GM23338 (cell line): ENCODE results near the gene CEP170B. TPM values are rescaled to one million over a fixed set of nuclear protein-coding genes. Genes with fewer than 3 reads are reported as not detected.

Source experiments
- ATAC-seq: fragments of 200-7000 bp; cut with Tn5 transposase; 3 replicates; pipeline ENCODE4 v1.9.1; 2020
- DNase-seq: peaks from one replicate; pipeline ENCODE4 v3.0.0-alpha.2; 2015; ENCODE audit warnings: low spot score
- H2AFZ ChIP-seq: fragments of 200-600 bp; sonication (generic); 2 replicates; pipeline ENCODE4 v1.8.0; 2016; ENCODE audit warnings: antibody characterized with exemption, mild to moderate bottlenecking, moderate library complexity
- H3F3A ChIP-seq: fragments of 200-600 bp; sonication (generic); replicated peaks from 2 replicates; pipeline ENCODE4 v1.8.0; 2017; ENCODE audit warnings: antibody characterized with exemption, mixed run types, low read depth
- H3K27ac ChIP-seq: fragments of 200-600 bp; sonication (generic); 2 replicates; pipeline ENCODE4 v1.6.1; 2016; ENCODE audit warnings: low read depth
- H3K27me3 ChIP-seq: fragments of 200-600 bp; sonication (generic); 2 replicates; pipeline ENCODE4 v1.8.0; 2016; ENCODE audit warnings: mild to moderate bottlenecking, mixed run types, moderate library complexity; ENCODE audit not compliant: insufficient read depth
- H3K36me3 ChIP-seq: fragments of 200-600 bp; sonication (generic); 2 replicates; pipeline ENCODE4 v1.8.0; 2016; ENCODE audit warnings: mild to moderate bottlenecking; ENCODE audit not compliant: insufficient read depth
- H3K4me1 ChIP-seq: fragments of 200-600 bp; sonication (generic); 2 replicates; pipeline ENCODE4 v1.8.0; 2016; ENCODE audit warnings: mild to moderate bottlenecking, moderate library complexity; ENCODE audit not compliant: insufficient read depth
- H3K4me2 ChIP-seq: fragments of 200-600 bp; sonication (generic); 2 replicates; pipeline ENCODE4 v1.7.1; 2017; ENCODE audit warnings: mixed run types
- H3K4me3 ChIP-seq: fragments of 200-600 bp; sonication (generic); 2 replicates; pipeline ENCODE4 v1.6.1; 2016; ENCODE audit warnings: mixed run types
- H3K79me2 ChIP-seq: fragments of 200-600 bp; sonication (generic); replicated peaks from 2 replicates; pipeline ENCODE4 v1.8.0; 2017; ENCODE audit warnings: mild to moderate bottlenecking; ENCODE audit not compliant: insufficient read depth
- H3K9me2 ChIP-seq: fragments of 200-600 bp; sonication (generic); 2 replicates; pipeline ENCODE4 v1.8.0; 2017; ENCODE audit not compliant: insufficient read depth
- H4K20me1 ChIP-seq: fragments of 200-600 bp; sonication (generic); replicated peaks from 2 replicates; pipeline ENCODE4 v1.8.0; 2017; ENCODE audit warnings: mild to moderate bottlenecking; ENCODE audit not compliant: insufficient read depth
- H3K27ac Mint-ChIP-seq: 2 replicates; pipeline ENCODE4 v1.8.0; 2020; ENCODE audit warnings: inconsistent platforms, mild to moderate bottlenecking, moderate library complexity, mixed read lengths
- H3K27me3 Mint-ChIP-seq: 3 replicates; pipeline ENCODE4 v1.8.0; 2022; ENCODE audit warnings: low read depth, mild to moderate bottlenecking, moderate library complexity, mixed read lengths, inconsistent platforms; ENCODE audit not compliant: insufficient read depth, poor library complexity
- H3K36me3 Mint-ChIP-seq: 3 replicates; pipeline ENCODE4 v1.8.0; 2021; ENCODE audit warnings: low read depth, mild to moderate bottlenecking, inconsistent platforms, moderate library complexity, mixed read lengths
- H3K4me1 Mint-ChIP-seq: 3 replicates; pipeline ENCODE4 v1.8.0; 2020; ENCODE audit warnings: mild to moderate bottlenecking, inconsistent platforms, mixed read lengths
- H3K4me3 Mint-ChIP-seq: 3 replicates; pipeline ENCODE4 v1.8.0; 2021; ENCODE audit warnings: moderate library complexity, mild to moderate bottlenecking, inconsistent platforms, mixed read lengths
- H3K9me3 Mint-ChIP-seq: 3 replicates; pipeline ENCODE4 v1.8.0; 2020; ENCODE audit warnings: moderate library complexity, mild to moderate bottlenecking, inconsistent platforms, mixed read lengths
- CREB1 ChIP-seq: fragments of 250-450 bp; sonication (Bioruptor Pico); IDR thresholded peaks from 2 replicates; pipeline ENCODE4 v1.5.0; 2020; ENCODE audit warnings: low read depth, mild to moderate bottlenecking, moderate library complexity
- EZH2 ChIP-seq: fragments of 200-600 bp; sonication (generic); IDR thresholded peaks from one replicate; pipeline ENCODE4 v1.8.0; 2017; ENCODE audit warnings: antibody characterized with exemption, mild to moderate bottlenecking, low read depth; ENCODE audit not compliant: unreplicated experiment
- EZH2phosphoT487 ChIP-seq: fragments of 200-600 bp; sonication (generic); IDR thresholded peaks from one replicate; pipeline ENCODE4 v1.8.1; 2018; ENCODE audit warnings: antibody characterized with exemption; ENCODE audit not compliant: unreplicated experiment
- JUNB ChIP-seq: IDR thresholded peaks from one replicate; pipeline ENCODE4 v1.6.1; 2016; ENCODE audit warnings: antibody characterized with exemption; ENCODE audit not compliant: unreplicated experiment
- NANOG ChIP-seq: IDR thresholded peaks from 2 replicates; pipeline ENCODE4 v1.6.1; 2016; ENCODE audit warnings: antibody characterized with exemption, borderline replicate concordance
- POLR2AphosphoS5 ChIP-seq: IDR thresholded peaks from 2 replicates; pipeline ENCODE4 v1.6.1; 2016; ENCODE audit warnings: antibody characterized with exemption, low read depth
- STAT1 ChIP-seq: IDR thresholded peaks from one replicate; pipeline ENCODE4 v1.6.1; 2016; ENCODE audit warnings: antibody characterized with exemption; ENCODE audit not compliant: unreplicated experiment
- ZNF114 ChIP-seq: fragments of 250-450 bp; sonication (Bioruptor Pico); IDR thresholded peaks from 2 replicates; pipeline ENCODE4 v1.5.0; 2020; ENCODE audit warnings: mild to moderate bottlenecking, moderate library complexity
- ZNF331 ChIP-seq: fragments of 250-450 bp; sonication (Bioruptor Pico); IDR thresholded peaks from 2 replicates; pipeline ENCODE4 v1.5.0; 2020; ENCODE audit warnings: low read depth, mild to moderate bottlenecking, moderate library complexity
- polyA plus RNA-seq: library from polyadenylated mRNA; unstranded; fragments of >200 nt; fragmentation: Nextera tagmentation; extraction: Ambion mirVana; gene quantifications from 2 replicates; pipeline ENCODE4 v1.2.1, GENCODE V29; 2016
- total RNA-seq: library from RNA; depleted of rRNA; stranded (reverse); fragments of >200 nt; shearing (Covaris generic); gene quantifications from 2 replicates; pipeline ENCODE4 v1.2.3, GENCODE V29; 2014
- TF ChIP-seq, protein P1 (sequence below): fragments of 250-450 bp; sonication (Bioruptor Pico); IDR thresholded peaks from 2 replicates; pipeline ENCODE4 v1.5.0; 2020; ENCODE audit warnings: mild to moderate bottlenecking, moderate library complexity
- TF ChIP-seq, protein P2 (sequence below): IDR thresholded peaks from 2 replicates; pipeline ENCODE4 v1.6.1; 2016; ENCODE audit warnings: antibody characterized with exemption
- TF ChIP-seq, protein P3 (sequence below): IDR thresholded peaks from one replicate; pipeline ENCODE4 v1.6.1; 2018; ENCODE audit warnings: antibody characterized with exemption; ENCODE audit not compliant: unreplicated experiment
- TF ChIP-seq, protein P4 (sequence below), 2 experiments: fragments of 200-600 bp in 1 of 2; sonication (generic) in 1 of 2; conservative IDR thresholded peaks; 2 replicates each; pipeline versions ENCODE4 v1.5.1 to v1.6.1; 2016 to 2017; ENCODE audit warnings: antibody characterized with exemption in 2 of 2, low read depth in 2 of 2, mild to moderate bottlenecking in 2 of 2, moderate library complexity in 1 of 2

The CEP170B gene
- total and polyA plus RNA-seq, 2 experiments from 2014 or later = 4.6 to 37.1 TPM

DNA sequence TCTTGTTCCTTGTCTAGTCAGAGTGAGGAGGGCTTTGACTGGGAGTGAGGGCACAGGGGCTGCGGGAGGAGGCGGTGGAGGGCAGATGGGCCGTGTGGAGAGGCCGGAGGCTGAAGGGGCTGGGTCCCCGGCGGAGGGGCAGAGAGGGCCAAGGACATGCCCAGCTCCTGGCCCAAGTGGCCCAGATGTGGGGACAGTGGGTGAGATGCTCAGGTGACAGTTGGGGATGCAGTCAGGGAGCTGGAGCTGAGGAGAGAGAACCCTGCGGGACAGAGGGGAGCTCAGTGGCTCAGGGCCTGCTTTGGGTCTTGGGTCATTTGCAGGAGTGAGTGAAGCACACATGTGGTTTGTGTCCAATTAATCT, 33.1 kb downstream of the CEP170B start:
- H3F3A ChIP-seq = no peaks in the 10 kb centered on the region
- no peak overlapping the region for H3K27ac ChIP-seq
- no peak overlapping the region for H3K4me3 Mint-ChIP-seq
- H3K36me3 ChIP-seq = no peaks in the 10 kb centered on the region
- H3K36me3 Mint-ChIP-seq = no peaks in the 10 kb centered on the region
- H3K4me2 ChIP-seq = no peak overlapping the region
- H3K9me3 Mint-ChIP-seq = no peaks in the 10 kb centered on the region
- ATAC-seq = no peak
- H3K4me1 ChIP-seq = no peaks in the 10 kb centered on the region
- no peaks in the 10 kb centered on the region for H3K79me2 ChIP-seq
- TF ChIP-seq POLR2AphosphoS5 (no peak), EZH2phosphoT487 (no peak), ZNF114 (CRISPR knock-in tag) (no peak), STAT1 (no peak), EZH2 (no peak), NANOG (no peak), JUNB (no peak), ZNF331 (no peak), CREB1 (CRISPR knock-in tag) (no peak)
- TF ChIP-seq, protein P1, sequence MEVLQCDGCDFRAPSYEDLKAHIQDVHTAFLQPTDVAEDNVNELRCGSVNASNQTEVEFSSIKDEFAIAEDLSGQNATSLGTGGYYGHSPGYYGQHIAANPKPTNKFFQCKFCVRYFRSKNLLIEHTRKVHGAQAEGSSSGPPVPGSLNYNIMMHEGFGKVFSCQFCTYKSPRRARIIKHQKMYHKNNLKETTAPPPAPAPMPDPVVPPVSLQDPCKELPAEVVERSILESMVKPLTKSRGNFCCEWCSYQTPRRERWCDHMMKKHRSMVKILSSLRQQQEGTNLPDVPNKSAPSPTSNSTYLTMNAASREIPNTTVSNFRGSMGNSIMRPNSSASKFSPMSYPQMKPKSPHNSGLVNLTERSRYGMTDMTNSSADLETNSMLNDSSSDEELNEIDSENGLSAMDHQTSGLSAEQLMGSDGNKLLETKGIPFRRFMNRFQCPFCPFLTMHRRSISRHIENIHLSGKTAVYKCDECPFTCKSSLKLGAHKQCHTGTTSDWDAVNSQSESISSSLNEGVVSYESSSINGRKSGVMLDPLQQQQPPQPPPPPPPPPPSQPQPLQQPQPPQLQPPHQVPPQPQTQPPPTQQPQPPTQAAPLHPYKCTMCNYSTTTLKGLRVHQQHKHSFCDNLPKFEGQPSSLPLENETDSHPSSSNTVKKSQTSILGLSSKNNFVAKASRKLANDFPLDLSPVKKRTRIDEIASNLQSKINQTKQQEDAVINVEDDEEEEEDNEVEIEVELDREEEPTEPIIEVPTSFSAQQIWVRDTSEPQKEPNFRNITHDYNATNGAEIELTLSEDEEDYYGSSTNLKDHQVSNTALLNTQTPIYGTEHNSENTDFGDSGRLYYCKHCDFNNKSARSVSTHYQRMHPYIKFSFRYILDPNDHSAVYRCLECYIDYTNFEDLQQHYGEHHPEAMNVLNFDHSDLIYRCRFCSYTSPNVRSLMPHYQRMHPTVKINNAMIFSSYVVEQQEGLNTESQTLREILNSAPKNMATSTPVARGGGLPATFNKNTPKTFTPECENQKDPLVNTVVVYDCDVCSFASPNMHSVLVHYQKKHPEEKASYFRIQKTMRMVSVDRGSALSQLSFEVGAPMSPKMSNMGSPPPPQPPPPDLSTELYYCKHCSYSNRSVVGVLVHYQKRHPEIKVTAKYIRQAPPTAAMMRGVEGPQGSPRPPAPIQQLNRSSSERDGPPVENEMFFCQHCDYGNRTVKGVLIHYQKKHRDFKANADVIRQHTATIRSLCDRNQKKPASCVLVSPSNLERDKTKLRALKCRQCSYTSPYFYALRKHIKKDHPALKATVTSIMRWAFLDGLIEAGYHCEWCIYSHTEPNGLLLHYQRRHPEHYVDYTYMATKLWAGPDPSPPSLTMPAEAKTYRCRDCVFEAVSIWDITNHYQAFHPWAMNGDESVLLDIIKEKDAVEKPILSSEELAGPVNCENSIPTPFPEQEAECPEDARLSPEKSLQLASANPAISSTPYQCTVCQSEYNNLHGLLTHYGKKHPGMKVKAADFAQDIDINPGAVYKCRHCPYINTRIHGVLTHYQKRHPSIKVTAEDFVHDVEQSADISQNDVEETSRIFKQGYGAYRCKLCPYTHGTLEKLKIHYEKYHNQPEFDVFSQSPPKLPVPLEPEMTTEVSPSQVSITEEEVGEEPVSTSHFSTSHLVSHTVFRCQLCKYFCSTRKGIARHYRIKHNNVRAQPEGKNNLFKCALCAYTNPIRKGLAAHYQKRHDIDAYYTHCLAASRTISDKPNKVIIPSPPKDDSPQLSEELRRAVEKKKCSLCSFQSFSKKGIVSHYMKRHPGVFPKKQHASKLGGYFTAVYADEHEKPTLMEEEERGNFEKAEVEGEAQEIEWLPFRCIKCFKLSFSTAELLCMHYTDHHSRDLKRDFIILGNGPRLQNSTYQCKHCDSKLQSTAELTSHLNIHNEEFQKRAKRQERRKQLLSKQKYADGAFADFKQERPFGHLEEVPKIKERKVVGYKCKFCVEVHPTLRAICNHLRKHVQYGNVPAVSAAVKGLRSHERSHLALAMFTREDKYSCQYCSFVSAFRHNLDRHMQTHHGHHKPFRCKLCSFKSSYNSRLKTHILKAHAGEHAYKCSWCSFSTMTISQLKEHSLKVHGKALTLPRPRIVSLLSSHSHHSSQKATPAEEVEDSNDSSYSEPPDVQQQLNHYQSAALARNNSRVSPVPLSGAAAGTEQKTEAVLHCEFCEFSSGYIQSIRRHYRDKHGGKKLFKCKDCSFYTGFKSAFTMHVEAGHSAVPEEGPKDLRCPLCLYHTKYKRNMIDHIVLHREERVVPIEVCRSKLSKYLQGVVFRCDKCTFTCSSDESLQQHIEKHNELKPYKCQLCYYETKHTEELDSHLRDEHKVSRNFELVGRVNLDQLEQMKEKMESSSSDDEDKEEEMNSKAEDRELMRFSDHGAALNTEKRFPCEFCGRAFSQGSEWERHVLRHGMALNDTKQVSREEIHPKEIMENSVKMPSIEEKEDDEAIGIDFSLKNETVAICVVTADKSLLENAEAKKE (CRISPR knock-in tag) = no peak
- TF ChIP-seq, protein P2, sequence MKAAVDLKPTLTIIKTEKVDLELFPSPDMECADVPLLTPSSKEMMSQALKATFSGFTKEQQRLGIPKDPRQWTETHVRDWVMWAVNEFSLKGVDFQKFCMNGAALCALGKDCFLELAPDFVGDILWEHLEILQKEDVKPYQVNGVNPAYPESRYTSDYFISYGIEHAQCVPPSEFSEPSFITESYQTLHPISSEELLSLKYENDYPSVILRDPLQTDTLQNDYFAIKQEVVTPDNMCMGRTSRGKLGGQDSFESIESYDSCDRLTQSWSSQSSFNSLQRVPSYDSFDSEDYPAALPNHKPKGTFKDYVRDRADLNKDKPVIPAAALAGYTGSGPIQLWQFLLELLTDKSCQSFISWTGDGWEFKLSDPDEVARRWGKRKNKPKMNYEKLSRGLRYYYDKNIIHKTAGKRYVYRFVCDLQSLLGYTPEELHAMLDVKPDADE = no peak
- TF ChIP-seq, protein P3, sequence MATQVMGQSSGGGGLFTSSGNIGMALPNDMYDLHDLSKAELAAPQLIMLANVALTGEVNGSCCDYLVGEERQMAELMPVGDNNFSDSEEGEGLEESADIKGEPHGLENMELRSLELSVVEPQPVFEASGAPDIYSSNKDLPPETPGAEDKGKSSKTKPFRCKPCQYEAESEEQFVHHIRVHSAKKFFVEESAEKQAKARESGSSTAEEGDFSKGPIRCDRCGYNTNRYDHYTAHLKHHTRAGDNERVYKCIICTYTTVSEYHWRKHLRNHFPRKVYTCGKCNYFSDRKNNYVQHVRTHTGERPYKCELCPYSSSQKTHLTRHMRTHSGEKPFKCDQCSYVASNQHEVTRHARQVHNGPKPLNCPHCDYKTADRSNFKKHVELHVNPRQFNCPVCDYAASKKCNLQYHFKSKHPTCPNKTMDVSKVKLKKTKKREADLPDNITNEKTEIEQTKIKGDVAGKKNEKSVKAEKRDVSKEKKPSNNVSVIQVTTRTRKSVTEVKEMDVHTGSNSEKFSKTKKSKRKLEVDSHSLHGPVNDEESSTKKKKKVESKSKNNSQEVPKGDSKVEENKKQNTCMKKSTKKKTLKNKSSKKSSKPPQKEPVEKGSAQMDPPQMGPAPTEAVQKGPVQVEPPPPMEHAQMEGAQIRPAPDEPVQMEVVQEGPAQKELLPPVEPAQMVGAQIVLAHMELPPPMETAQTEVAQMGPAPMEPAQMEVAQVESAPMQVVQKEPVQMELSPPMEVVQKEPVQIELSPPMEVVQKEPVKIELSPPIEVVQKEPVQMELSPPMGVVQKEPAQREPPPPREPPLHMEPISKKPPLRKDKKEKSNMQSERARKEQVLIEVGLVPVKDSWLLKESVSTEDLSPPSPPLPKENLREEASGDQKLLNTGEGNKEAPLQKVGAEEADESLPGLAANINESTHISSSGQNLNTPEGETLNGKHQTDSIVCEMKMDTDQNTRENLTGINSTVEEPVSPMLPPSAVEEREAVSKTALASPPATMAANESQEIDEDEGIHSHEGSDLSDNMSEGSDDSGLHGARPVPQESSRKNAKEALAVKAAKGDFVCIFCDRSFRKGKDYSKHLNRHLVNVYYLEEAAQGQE = no peak
- TF ChIP-seq, protein P4, sequence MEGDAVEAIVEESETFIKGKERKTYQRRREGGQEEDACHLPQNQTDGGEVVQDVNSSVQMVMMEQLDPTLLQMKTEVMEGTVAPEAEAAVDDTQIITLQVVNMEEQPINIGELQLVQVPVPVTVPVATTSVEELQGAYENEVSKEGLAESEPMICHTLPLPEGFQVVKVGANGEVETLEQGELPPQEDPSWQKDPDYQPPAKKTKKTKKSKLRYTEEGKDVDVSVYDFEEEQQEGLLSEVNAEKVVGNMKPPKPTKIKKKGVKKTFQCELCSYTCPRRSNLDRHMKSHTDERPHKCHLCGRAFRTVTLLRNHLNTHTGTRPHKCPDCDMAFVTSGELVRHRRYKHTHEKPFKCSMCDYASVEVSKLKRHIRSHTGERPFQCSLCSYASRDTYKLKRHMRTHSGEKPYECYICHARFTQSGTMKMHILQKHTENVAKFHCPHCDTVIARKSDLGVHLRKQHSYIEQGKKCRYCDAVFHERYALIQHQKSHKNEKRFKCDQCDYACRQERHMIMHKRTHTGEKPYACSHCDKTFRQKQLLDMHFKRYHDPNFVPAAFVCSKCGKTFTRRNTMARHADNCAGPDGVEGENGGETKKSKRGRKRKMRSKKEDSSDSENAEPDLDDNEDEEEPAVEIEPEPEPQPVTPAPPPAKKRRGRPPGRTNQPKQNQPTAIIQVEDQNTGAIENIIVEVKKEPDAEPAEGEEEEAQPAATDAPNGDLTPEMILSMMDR (conservative IDR thresholded peaks at IDR 0.05; ENCODE audit: low read depth in 2 of 2) = no peak
- H3K27me3 ChIP-seq = no peaks in the 10 kb centered on the region
- no peaks in the 10 kb centered on the region for H3K9me2 ChIP-seq
- no peak for DNase-seq
- peaks cover 22% of the 10 kb centered on the region for H3K27me3 Mint-ChIP-seq
- no peaks in the 10 kb centered on the region for H4K20me1 ChIP-seq
- no peak overlapping the region for H3K4me3 ChIP-seq
- no peak overlapping the region for H2AFZ ChIP-seq
- no peak overlapping the region for H3K27ac Mint-ChIP-seq
- H3K4me1 Mint-ChIP-seq = peaks cover 5% of the 10 kb centered on the region; the same call in 2 of the 3 replicates
